ENCODE data around the gene FHOD3. TPM values are rescaled to one million over a fixed set of nuclear protein-coding genes. Genes with fewer than 3 reads are reported as not detected.

The FHOD3 gene
- total and polyA plus RNA-seq, 2 of the 4 experiments (the other 2 are of a cell fraction), result 14.6 to 16.0 TPM

- H3K4ac ChIP-seq (ENCODE audit: low read depth, low read length), result no peak overlapping the region
- no peak for ATAC-seq (ENCODE audit: low read depth)
- H3K9me1 ChIP-seq (ENCODE audit: insufficient read depth, low read length), result peaks cover 5% of the 10 kb centered on the region; the same call in 1 of the 2 replicates
- no peaks in the 10 kb centered on the region for H3K4me1 ChIP-seq (ENCODE audit: control insufficient read depth, insufficient read depth, low read length)
- no peak overlapping the region for H3K27ac ChIP-seq (ENCODE audit: insufficient read depth, low read length)
- no peak overlapping the region for H2AFZ ChIP-seq (replicated peaks; ENCODE audit: low read length, poor library complexity)
- H3K23ac ChIP-seq (ENCODE audit: low read depth, low read length), result no peak overlapping the region
- H3K4me2 ChIP-seq (ENCODE audit: low read depth, low read length), result no peak overlapping the region
- H2BK5ac ChIP-seq (ENCODE audit: low read depth, low read length, poor library complexity, severe bottlenecking), result no peak overlapping the region
- H3K14ac ChIP-seq (replicated peaks; ENCODE audit: low read depth, low read length), result no peak overlapping the region
- peaks cover 8% of the 10 kb centered on the region; the same call in 1 of the 2 replicates for H3K36me3 ChIP-seq (ENCODE audit: control insufficient read depth, insufficient read depth, low read length)
- BruUV-seq (replicated peaks), result no TSS peak
- H3K56ac ChIP-seq (ENCODE audit: extremely low read depth, insufficient read depth, low read length), result no peak overlapping the region
- intact Hi-C loops (cut with micrococcal nuclease) (no loop called here), in situ Hi-C loops (cut with MboI; ENCODE audit: low sequenced_read_pairs) (no loop called here), dilution Hi-C loops (cut with HindIII; ENCODE audit: low sequenced_read_pairs, unreplicated experiment) (no loop called here)
- H4K20me1 ChIP-seq (ENCODE audit: insufficient read depth, low read length), result no peaks in the 10 kb centered on the region
- no peak overlapping the region for H2BK20ac ChIP-seq (ENCODE audit: low read depth, low read length)
- H4K5ac ChIP-seq (ENCODE audit: low read depth, low read length), result no peak overlapping the region
- no peak overlapping the region for H2BK15ac ChIP-seq (ENCODE audit: low read depth, low read length)
- no peaks in the 10 kb centered on the region for H3K79me1 ChIP-seq (ENCODE audit: low read depth in 1 of 2, low read length in 2 of 2)
- H4K91ac ChIP-seq (ENCODE audit: insufficient read depth, low read depth, low read length), result no peak overlapping the region
- H4K8ac ChIP-seq (ENCODE audit: low read depth in 2 of 2, low read length in 2 of 2), result no peak overlapping the region
- H3K18ac ChIP-seq (ENCODE audit: low read depth, low read length), result no peak overlapping the region
- no peak overlapping the region for H2BK120ac ChIP-seq (ENCODE audit: low read depth, low read length)
- no peak overlapping the region for H2AK9ac ChIP-seq (replicated peaks; ENCODE audit: low read depth, low read length, poor library complexity)
- no peak for DNase-seq
- TF ChIP-seq CEBPB (IDR thresholded peaks at IDR 0.05; ENCODE audit: low read depth, low read length), result no peak
- no peak for TF ChIP-seq NFE2L2 (IDR thresholded peaks at IDR 0.05; ENCODE audit: low read depth, low read length)
- TF ChIP-seq RCOR1 (IDR thresholded peaks at IDR 0.05; ENCODE audit: insufficient replicate concordance, low read length), result no peak
- TF ChIP-seq CHD1 (IDR thresholded peaks at IDR 0.05; ENCODE audit: low read depth, low read length), result no peak
- no peak for TF ChIP-seq SMC3 (IDR thresholded peaks at IDR 0.05; ENCODE audit: low read depth, low read length)
- no peak for TF ChIP-seq RFX5 (IDR thresholded peaks at IDR 0.05; ENCODE audit: low read depth, low read length)
- POLR2A ChIA-PET (ENCODE audit: unreplicated experiment), result no interaction called here
- CTCF ChIA-PET, result interaction anchor here (1.0 to 1.4 kb wide), 2 partner anchors 10 to 13 kb away, joined by 3 read pairs; no protein-coding TSS in a partner anchor
- H3K9me3 ChIP-seq (ENCODE audit: control insufficient read depth, insufficient read depth, low read length), result no peaks in the 10 kb centered on the region
- H3K9ac ChIP-seq (ENCODE audit: low read depth, low read length), result no peak overlapping the region
- H3K27me3 ChIP-seq (ENCODE audit: control insufficient read depth, insufficient read depth, low read length), result no peaks in the 10 kb centered on the region
- H3K4me3 ChIP-seq (ENCODE audit: insufficient read depth, low read depth, low read length), result no peak overlapping the region
- H2AK5ac ChIP-seq (ENCODE audit: low read depth, low read length), result no peak overlapping the region
These were observed 26.4 kb upstream of the FHOD3 start for GRCh38 chr18:36271153-36271552.

Data from IMR-90 (cell line).